ENCODE results near the gene POFUT2.

The POFUT2 gene

GRCh38 chr21:45282283-45283034 is 5.2 kb downstream of the POFUT2 start:
- no peak for DNase-seq (ENCODE audit: low read depth)

GRCh38 chr21:45281411-45282282 is 6.0 kb downstream of the POFUT2 start:
- no peak for DNase-seq (ENCODE audit: low read depth)

GRCh38 chr21:45280969-45281368 is 6.7 kb downstream of the POFUT2 start:
- no peak for DNase-seq (ENCODE audit: low read depth)

GRCh38 chr21:45280178-45280821 is 7.4 kb downstream of the POFUT2 start:
- DNase-seq (ENCODE audit: low read depth): no peak

GRCh38 chr21:45279446-45280177 is 8.1 kb downstream of the POFUT2 start:
- DNase-seq (ENCODE audit: low read depth): no peak

- no peak for DNase-seq (ENCODE audit: low read depth)
Observed at GRCh38 chr21:45278156-45278911, 9.4 kb downstream of the POFUT2 start.

GRCh38 chr21:45277101-45278045 is 10.3 kb downstream of the POFUT2 start:
- no peak for DNase-seq (ENCODE audit: low read depth)

GRCh38 chr21:45276596-45276995 is 11.1 kb downstream of the POFUT2 start:
- DNase-seq (ENCODE audit: low read depth): no peak

- no peak for DNase-seq (ENCODE audit: low read depth)
Observed at GRCh38 chr21:45270306-45270821, 17.3 kb downstream of the POFUT2 start.

GRCh38 chr21:45269861-45270260 is 17.8 kb downstream of the POFUT2 start:
- no peak for DNase-seq (ENCODE audit: low read depth)

GRCh38 chr21:45267390-45267760 is 20.3 kb downstream of the POFUT2 start:
- DNase-seq (ENCODE audit: low read depth): no peak

GRCh38 chr21:45266518-45267389 is 20.9 kb downstream of the POFUT2 start:
- no peak for DNase-seq (ENCODE audit: low read depth)

- DNase-seq (ENCODE audit: low read depth): no peak
Observed at GRCh38 chr21:45265721-45266517, 21.8 kb downstream of the POFUT2 start.

- DNase-seq (ENCODE audit: low read depth): no peak
Observed at GRCh38 chr21:45264912-45265515, 22.7 kb downstream of the POFUT2 start.

GRCh38 chr21:45264146-45264911 is 23.4 kb downstream of the POFUT2 start:
- DNase-seq (ENCODE audit: low read depth): no peak

- no peak for DNase-seq (ENCODE audit: low read depth)
Observed at GRCh38 chr21:45263534-45263933, 24.2 kb downstream of the POFUT2 start.

- no peak for DNase-seq (ENCODE audit: low read depth)
Observed at GRCh38 chr21:45262616-45263015, 25.1 kb downstream of the POFUT2 start.
